DOHH2 (cell line): ENCODE results near the gene ZNF32.

Source experiments
- H3F3A ChIP-seq: fragments of 200-600 bp; sonication (generic), shearing (Covaris generic); 2 replicates; pipeline ENCODE4 v1.6.0; 2016; ENCODE audit warnings: antibody characterized with exemption, mild to moderate bottlenecking; ENCODE audit not compliant: control insufficient read depth, insufficient read depth
- H3K27ac ChIP-seq: fragments of 200-600 bp; sonication (generic); 2 replicates; pipeline ENCODE4 v1.5.1; 2014; ENCODE audit warnings: low read depth, mild to moderate bottlenecking, low read length, moderate library complexity
- H3K27me3 ChIP-seq: fragments of 200-600 bp; sonication (generic); 2 replicates; pipeline ENCODE4 v1.6.1; 2014; ENCODE audit warnings: mild to moderate bottlenecking, low read length, mixed read lengths; ENCODE audit not compliant: control insufficient read depth
- H3K36me3 ChIP-seq: fragments of 200-600 bp; sonication (generic); 2 replicates; pipeline ENCODE4 v1.6.1; 2014; ENCODE audit warnings: mild to moderate bottlenecking, low read length, moderate library complexity, mixed read lengths; ENCODE audit not compliant: control insufficient read depth
- H3K4me1 ChIP-seq: fragments of 200-600 bp; sonication (generic); 2 replicates; pipeline ENCODE4 v1.6.1; 2014; ENCODE audit warnings: mild to moderate bottlenecking, low read length, mixed read lengths; ENCODE audit not compliant: control insufficient read depth
- H3K4me2 ChIP-seq: fragments of 200-600 bp; sonication (generic); 2 replicates; pipeline ENCODE4 v1.6.0; 2014; ENCODE audit warnings: mild to moderate bottlenecking, low read length, moderate library complexity
- H3K4me3 ChIP-seq: fragments of 200-600 bp; sonication (generic); 2 replicates; pipeline ENCODE4 v1.5.1; 2014; ENCODE audit warnings: mild to moderate bottlenecking, low read length, mixed read lengths
- H3K79me2 ChIP-seq: fragments of 200-600 bp; sonication (generic); 2 replicates; pipeline ENCODE4 v1.6.1; 2014; ENCODE audit warnings: mild to moderate bottlenecking, low read length, mixed read lengths; ENCODE audit not compliant: control insufficient read depth
- H3K9me2 ChIP-seq: fragments of 200-600 bp; sonication (generic); replicated peaks from 2 replicates; pipeline ENCODE4 v1.6.1; 2014; ENCODE audit warnings: mild to moderate bottlenecking, low read length, mixed read lengths; ENCODE audit not compliant: control insufficient read depth
- H3K9me3 ChIP-seq: fragments of 200-600 bp; sonication (generic); 2 replicates; pipeline ENCODE4 v1.6.1; 2014; ENCODE audit warnings: antibody characterized with exemption, low read length, mixed read lengths; ENCODE audit not compliant: control insufficient read depth, insufficient read depth
- H4K20me1 ChIP-seq: fragments of 200-600 bp; sonication (generic); 2 replicates; pipeline ENCODE4 v1.6.0; 2014; ENCODE audit warnings: low read depth, mild to moderate bottlenecking, antibody characterized with exemption, low read length, moderate library complexity; ENCODE audit not compliant: control insufficient read depth, insufficient read depth
- CTCF ChIP-seq: fragments of 200-600 bp; sonication (generic); IDR thresholded peaks from one replicate; pipeline ENCODE4 v1.5.1; 2014; ENCODE audit warnings: antibody characterized with exemption, mild to moderate bottlenecking, low read depth, low read length; ENCODE audit not compliant: poor library complexity, severe bottlenecking
- EZH2phosphoT487 ChIP-seq: fragments of 200-600 bp; sonication (generic); IDR thresholded peaks from 2 replicates; pipeline ENCODE4 v1.6.1; 2017; ENCODE audit warnings: borderline replicate concordance, mild to moderate bottlenecking, antibody characterized with exemption, low read length, moderate library complexity, mixed read lengths

The ZNF32 gene

GRCh38 chr10:43627942-43628341 is 20.7 kb downstream of the ZNF32 start:
- H3F3A ChIP-seq, result no peaks in the 10 kb centered on the region
- H3K4me3 ChIP-seq, result no peak overlapping the region
- no peaks in the 10 kb centered on the region for H3K27me3 ChIP-seq
- H3K9me2 ChIP-seq, result no peaks in the 10 kb centered on the region
- no peaks in the 10 kb centered on the region; the same call in 1 of the 2 replicates for H3K9me3 ChIP-seq
- H3K4me1 ChIP-seq, result no peaks in the 10 kb centered on the region
- no peak overlapping the region for H3K27ac ChIP-seq
- TF ChIP-seq CTCF, result no peak
- no peak for TF ChIP-seq EZH2phosphoT487
- no peak overlapping the region for H3K4me2 ChIP-seq
- H3K79me2 ChIP-seq, result no peaks in the 10 kb centered on the region
- H3K36me3 ChIP-seq, result no peaks in the 10 kb centered on the region
- no peaks in the 10 kb centered on the region for H4K20me1 ChIP-seq

DNA sequence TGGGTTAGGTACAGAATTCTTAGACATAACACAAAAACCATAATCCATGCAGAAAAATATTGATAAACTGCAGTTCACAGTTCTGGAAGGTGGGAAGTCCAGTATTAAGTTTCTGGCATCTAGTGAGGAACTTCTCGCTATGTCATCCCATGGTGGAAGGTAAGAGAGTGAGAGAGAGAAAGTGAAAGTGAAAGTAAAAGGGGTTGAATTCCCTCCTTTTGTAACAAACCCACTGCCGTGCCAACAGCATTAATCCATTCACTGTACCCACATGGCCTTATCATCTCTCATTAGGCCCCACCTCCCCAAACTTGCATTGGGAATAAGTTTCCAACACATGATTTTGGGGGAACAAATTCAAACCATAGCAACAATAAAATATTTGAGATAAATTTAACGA is 25.3 kb downstream of the ZNF32 start:
- TF ChIP-seq CTCF (no peak), EZH2phosphoT487 (no peak)
- no peak overlapping the region for H3K27ac ChIP-seq
- H3K36me3 ChIP-seq, result no peaks in the 10 kb centered on the region
- H3K79me2 ChIP-seq, result no peaks in the 10 kb centered on the region
- no peaks in the 10 kb centered on the region; the same call in 1 of the 2 replicates for H3K9me3 ChIP-seq
- no peaks in the 10 kb centered on the region for H3K27me3 ChIP-seq
- H3K4me1 ChIP-seq, result no peaks in the 10 kb centered on the region
- H3K4me3 ChIP-seq, result no peak overlapping the region
- H3K9me2 ChIP-seq, result no peaks in the 10 kb centered on the region
- H4K20me1 ChIP-seq, result no peaks in the 10 kb centered on the region
- no peak overlapping the region for H3K4me2 ChIP-seq
- no peaks in the 10 kb centered on the region for H3F3A ChIP-seq

GRCh38 chr10:43622038-43622437 is 26.6 kb downstream of the ZNF32 start:
- Histone ChIP-seq H4K20me1 (no peaks in the 10 kb centered on the region), H3K27ac (no peak overlapping the region), H3K4me1 (no peaks in the 10 kb centered on the region), H3K4me2 (no peak overlapping the region), H3K9me2 (no peaks in the 10 kb centered on the region), H3K27me3 (no peaks in the 10 kb centered on the region), H3F3A (no peaks in the 10 kb centered on the region), H3K9me3 (peaks cover 4% of the 10 kb centered on the region), H3K79me2 (no peaks in the 10 kb centered on the region), H3K36me3 (peaks cover 2% of the 10 kb centered on the region), H3K4me3 (no peak overlapping the region)
- TF ChIP-seq CTCF (no peak), EZH2phosphoT487 (no peak)

GRCh38 chr10:43619368-43619767 is 29.3 kb downstream of the ZNF32 start:
- no peaks in the 10 kb centered on the region for H3K4me1 ChIP-seq
- H4K20me1 ChIP-seq, result no peaks in the 10 kb centered on the region
- H3K4me2 ChIP-seq, result no peak overlapping the region
- H3K27me3 ChIP-seq, result no peaks in the 10 kb centered on the region
- no peak for TF ChIP-seq EZH2phosphoT487
- no peak for TF ChIP-seq CTCF
- H3K9me2 ChIP-seq, result no peaks in the 10 kb centered on the region
- peaks cover 20% of the 10 kb centered on the region for H3K36me3 ChIP-seq
- no peaks in the 10 kb centered on the region for H3F3A ChIP-seq
- H3K9me3 ChIP-seq, result peaks cover 9% of the 10 kb centered on the region
- H3K4me3 ChIP-seq, result no peak overlapping the region
- H3K79me2 ChIP-seq, result no peaks in the 10 kb centered on the region
- H3K27ac ChIP-seq, result no peak overlapping the region
